HepG2 (cell line): Measurements from ENCODE around the gene LRRC27. TPM values are rescaled to one million over a fixed set of nuclear protein-coding genes. Genes with fewer than 3 reads are reported as not detected.

Experiments used
- ATAC-seq: fragments of 200-7000 bp; cut with Tn5 transposase; 3 replicates; pipeline ENCODE4 v1.9.1; 2020; ENCODE audit warnings: mild to moderate bottlenecking, moderate library complexity
- BruUV-seq: library from RNA; stranded (reverse); fragments of 400-500 nt; replicated peaks from 2 replicates; lab custom pipeline; 2021; lab: Mats Ljungman, UMichigan
- CTCF ChIA-PET: fragments of 300-600 bp; formaldehyde crosslinking; extraction: SDS; loops from one replicate; lab custom pipeline; 2021; ENCODE audit warnings: low total read pairs, inconsistent platforms, low intra/inter-chr PET ratio; lab: Yijun Ruan, JAX
- POLR2A ChIA-PET: fragments of 350-600 bp; sonication (Branson Sonifier 250); formaldehyde crosslinking; loops from one replicate; lab custom pipeline; 2020; ENCODE audit warnings: antibody characterized with exemption, inconsistent platforms; lab: Yijun Ruan, JAX
- DNase-seq: peaks from one replicate; pipeline ENCODE4 v3.0.0-alpha.2; 2015; ENCODE audit warnings: low spot score
- FAIRE-seq: peaks from 3 replicates; lab custom pipeline; 2011; peaks lifted over from hg19 to GRCh38; lab: Jason Lieb, UNC
- H2AFZ ChIP-seq: one replicate; pipeline ENCODE4 v1.6.1; 2011; ENCODE audit warnings: low read length, inconsistent platforms
- H3K27ac ChIP-seq: fragments of 300-600 bp; 3 replicates; pipeline ENCODE4 v1.8.0; 2011; ENCODE audit warnings: mixed run types, mild to moderate bottlenecking, mixed read lengths, low read length, inconsistent platforms; ENCODE audit not compliant: insufficient read depth; ENCODE audit errors: extremely low read length
- H3K27me3 ChIP-seq, 2 experiments: fragments of 200-600 bp in 1 of 2; 2 replicates in 1 of 2; 3 replicates in 1 of 2; pipeline versions ENCODE4 v1.6.0 to v1.8.0; 2011; ENCODE audit warnings: low read length in 2 of 2, mild to moderate bottlenecking in 2 of 2, moderate library complexity in 2 of 2, inconsistent platforms in 1 of 2; ENCODE audit not compliant: insufficient read depth in 2 of 2, control insufficient read depth in 1 of 2
- H3K36me3 ChIP-seq, 2 experiments: fragments of 200-600 bp in 1 of 2; replicated peaks in 1 of 2; 2 replicates in 1 of 2; 3 replicates in 1 of 2; pipeline versions ENCODE4 v1.5.1 to v1.8.0; 2011; ENCODE audit warnings: low read length in 2 of 2, inconsistent platforms in 1 of 2; ENCODE audit not compliant: insufficient read depth in 2 of 2, control insufficient read depth in 1 of 2
- H3K4me1 ChIP-seq: 2 replicates; pipeline ENCODE4 v1.5.1; 2012; ENCODE audit warnings: low read length, inconsistent platforms; ENCODE audit not compliant: insufficient read depth
- H3K4me2 ChIP-seq: 2 replicates; pipeline ENCODE4 v1.6.0; 2011; ENCODE audit warnings: low read depth, low read length, inconsistent platforms
- H3K4me3 ChIP-seq, 3 experiments: fragments of 200-600 bp in 1 of 3; sonication (generic), shearing (Covaris generic) in 1 of 3; replicated peaks in 1 of 3; 2 replicates each; pipeline ENCODE4 v1.5.1; 2011 to 2016; ENCODE audit warnings: low read length in 3 of 3, inconsistent platforms in 2 of 3, low read depth in 2 of 3, mild to moderate bottlenecking in 2 of 3, control low read depth in 1 of 3, mixed read lengths in 1 of 3; ENCODE audit not compliant: insufficient read depth in 1 of 3
- H3K79me2 ChIP-seq: one replicate; pipeline ENCODE4 v1.6.1; 2011; ENCODE audit warnings: low read length, inconsistent platforms; ENCODE audit not compliant: insufficient read depth
- H3K9ac ChIP-seq: 2 replicates; pipeline ENCODE4 v1.6.0; 2011; ENCODE audit warnings: mild to moderate bottlenecking, low read depth, low read length, inconsistent platforms; ENCODE audit not compliant: insufficient read depth
- H3K9me3 ChIP-seq: 2 replicates; pipeline ENCODE4 v1.5.1; 2012; ENCODE audit warnings: mild to moderate bottlenecking, low read length
- H4K20me1 ChIP-seq: 2 replicates; pipeline ENCODE4 v1.6.0; 2011; ENCODE audit warnings: inconsistent platforms, mild to moderate bottlenecking, low read length, moderate library complexity; ENCODE audit not compliant: insufficient read depth
- ZNF263 ChIP-seq: sonication (generic); formaldehyde crosslinking; IDR thresholded peaks from 2 replicates; pipeline ENCODE4 v1.4.0; 2020; ENCODE audit warnings: missing genetic modification reagents
- WGBS: methylation state at CpG from one replicate; pipeline ENCODE4 v1.1.6; 2017; ENCODE audit warnings: low lambda C conversion rate; 5-methylcytosine and 5-hydroxymethylcytosine counted together
- in situ Hi-C: cut with HindIII; loops from 2 replicates; pipeline ENCODE4 v1.10.0; 2017; ENCODE audit warnings: low pct_unique_long_range_greater_than_20kb; ENCODE audit not compliant: extremely low pct_ligation_motif_present
- intact Hi-C: fragments of 100-400 bp; cut with micrococcal nuclease; formaldehyde crosslinking; loops from one replicate; pipeline ENCODE4 v1.10.0; 2022; ENCODE audit not compliant: unreplicated experiment
- polyA plus RNA-seq, 8 experiments: library from polyadenylated mRNA; depleted of rRNA in 3 of 8; stranded (reverse) in 7 of 8; unstranded in 1 of 8; fragments of >200 nt; fragmentation: Illumina TruSeq in 4 of 8; extraction: Trizol in 4 of 8; gene quantifications; 2 replicates each; pipeline versions ENCODE4 v1.2.1 to v1.2.3, GENCODE V29; 2011 to 2016; ENCODE audit warnings: low read depth in 4 of 8, missing spikeins in 1 of 8, mixed read lengths in 1 of 8; ENCODE audit not compliant: insufficient read depth in 1 of 8
- total RNA-seq, 5 experiments: library from RNA; depleted of rRNA; stranded (reverse); fragments of >200 nt; fragmentation: Illumina TruSeq; extraction: Trizol; gene quantifications; 2 replicates each; pipeline ENCODE4 v1.2.3, GENCODE V29; 2016; ENCODE audit warnings: low read depth in 1 of 5
- TF ChIP-seq, protein P1 (sequence below): sonication (generic); formaldehyde crosslinking; IDR thresholded peaks from 2 replicates; pipeline ENCODE4 v1.4.0; 2020; ENCODE audit warnings: mild to moderate bottlenecking, missing genetic modification reagents
- TF ChIP-seq, protein P2 (sequence below): sonication (generic); formaldehyde crosslinking; IDR thresholded peaks from 2 replicates; pipeline ENCODE4 v1.5.0; 2020; ENCODE audit warnings: mild to moderate bottlenecking, missing genetic modification reagents, borderline replicate concordance
- TF ChIP-seq, protein P3 (sequence below): sonication (generic); formaldehyde crosslinking; IDR thresholded peaks from 2 replicates; pipeline ENCODE4 v1.5.1; 2020; ENCODE audit warnings: mild to moderate bottlenecking, missing genetic modification reagents, moderate library complexity
- TF ChIP-seq, protein P4 (sequence below): sonication (generic); formaldehyde crosslinking; IDR thresholded peaks from 2 replicates; pipeline ENCODE4 v1.4.0; 2020; ENCODE audit warnings: missing genetic modification reagents, low read depth, mild to moderate bottlenecking, borderline replicate concordance
- TF ChIP-seq, protein P5 (sequence below): sonication (generic); formaldehyde crosslinking; IDR thresholded peaks from 2 replicates; pipeline ENCODE4 v1.8.1; 2023; ENCODE audit warnings: mild to moderate bottlenecking, inconsistent platforms, moderate library complexity, missing genetic modification reagents, borderline replicate concordance

Gene LRRC27
- total and polyA plus RNA-seq, 2 of the 13 experiments (the other 11 are each of a cell fraction or from before 2014, with no cell fraction given) = 4.2 to 4.6 TPM

DNA sequence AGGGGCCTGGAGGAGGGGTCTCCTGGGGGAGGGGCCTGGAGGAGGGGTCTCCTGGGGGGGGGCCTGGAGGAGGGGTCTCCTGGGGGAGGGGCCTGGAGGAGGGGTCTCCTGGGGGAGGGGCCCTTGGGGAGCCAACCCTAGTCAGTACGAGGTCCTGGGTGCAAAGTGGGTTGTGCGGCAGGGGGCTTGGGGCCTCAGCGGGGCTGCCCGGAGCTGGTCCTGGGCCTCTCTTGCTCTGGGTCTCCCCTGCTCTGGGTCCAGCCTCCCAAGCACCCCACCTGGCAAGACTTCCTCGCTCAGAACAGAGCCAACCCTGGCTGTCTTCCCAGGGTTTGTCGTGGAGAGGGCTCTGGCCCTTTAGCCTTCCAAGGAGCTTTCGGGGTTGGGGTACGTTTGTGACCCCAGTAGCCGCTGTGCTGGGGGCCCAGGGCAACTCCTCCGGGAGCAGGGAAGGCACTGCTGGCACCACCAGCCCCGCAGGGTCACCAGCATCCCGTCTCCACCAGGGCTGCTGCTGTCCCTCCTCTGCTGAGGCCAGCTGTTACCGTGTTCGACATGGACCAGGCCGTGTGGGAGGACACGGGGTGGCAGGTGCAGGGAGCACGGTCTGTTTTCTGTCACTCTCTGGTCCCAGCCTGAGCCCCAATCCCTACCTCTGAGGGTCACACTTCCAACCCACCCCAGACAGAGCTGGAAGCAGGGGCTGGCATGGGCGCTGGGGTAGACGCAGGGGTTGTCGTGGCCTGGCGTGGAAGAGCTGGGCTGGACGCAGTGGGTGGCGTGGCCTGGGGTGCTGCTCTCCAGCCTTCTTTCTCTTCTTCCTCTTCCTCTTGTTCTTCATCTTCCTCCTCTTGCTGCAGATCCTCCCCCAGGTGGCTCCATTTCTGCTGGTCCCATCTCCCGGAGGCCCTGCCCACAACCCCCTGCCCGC lies 87.8 kb downstream of the LRRC27 start:
- Histone ChIP-seq H3K36me3 (no peaks in the 10 kb centered on the region), H3K9ac (no peak overlapping the region), H3K27ac (no peak overlapping the region), H3K4me2 (peak overlapping the region; percentile 85), H3K79me2 (no peaks in the 10 kb centered on the region), H3K27me3 (peaks cover 0 to 2% of the 10 kb centered on the region in 2 experiments; a peak in 1 of 5 replicates), H2AFZ (no peak overlapping the region), H3K4me3 (no peak overlapping the region; a peak in 1 of 6 replicates), H3K4me1 (peaks cover 40% of the 10 kb centered on the region), H3K9me3 (no peaks in the 10 kb centered on the region), H4K20me1 (no peaks in the 10 kb centered on the region)
- DNase-seq = no peak
- in situ Hi-C loops (no loop called here), intact Hi-C loops (no loop called here)
- ChIA-PET CTCF (no interaction called here), POLR2A (interaction anchor here (1.1 kb wide), 1 partner anchor 11 kb away, joined by 3 read pairs; no protein-coding TSS in a partner anchor)
- WGBS = 61% methylated on average over 8 of the region's 25 CpGs
- ATAC-seq = peak; percentile 27
- BruUV-seq = no TSS peak
- TF ChIP-seq, protein P1, sequence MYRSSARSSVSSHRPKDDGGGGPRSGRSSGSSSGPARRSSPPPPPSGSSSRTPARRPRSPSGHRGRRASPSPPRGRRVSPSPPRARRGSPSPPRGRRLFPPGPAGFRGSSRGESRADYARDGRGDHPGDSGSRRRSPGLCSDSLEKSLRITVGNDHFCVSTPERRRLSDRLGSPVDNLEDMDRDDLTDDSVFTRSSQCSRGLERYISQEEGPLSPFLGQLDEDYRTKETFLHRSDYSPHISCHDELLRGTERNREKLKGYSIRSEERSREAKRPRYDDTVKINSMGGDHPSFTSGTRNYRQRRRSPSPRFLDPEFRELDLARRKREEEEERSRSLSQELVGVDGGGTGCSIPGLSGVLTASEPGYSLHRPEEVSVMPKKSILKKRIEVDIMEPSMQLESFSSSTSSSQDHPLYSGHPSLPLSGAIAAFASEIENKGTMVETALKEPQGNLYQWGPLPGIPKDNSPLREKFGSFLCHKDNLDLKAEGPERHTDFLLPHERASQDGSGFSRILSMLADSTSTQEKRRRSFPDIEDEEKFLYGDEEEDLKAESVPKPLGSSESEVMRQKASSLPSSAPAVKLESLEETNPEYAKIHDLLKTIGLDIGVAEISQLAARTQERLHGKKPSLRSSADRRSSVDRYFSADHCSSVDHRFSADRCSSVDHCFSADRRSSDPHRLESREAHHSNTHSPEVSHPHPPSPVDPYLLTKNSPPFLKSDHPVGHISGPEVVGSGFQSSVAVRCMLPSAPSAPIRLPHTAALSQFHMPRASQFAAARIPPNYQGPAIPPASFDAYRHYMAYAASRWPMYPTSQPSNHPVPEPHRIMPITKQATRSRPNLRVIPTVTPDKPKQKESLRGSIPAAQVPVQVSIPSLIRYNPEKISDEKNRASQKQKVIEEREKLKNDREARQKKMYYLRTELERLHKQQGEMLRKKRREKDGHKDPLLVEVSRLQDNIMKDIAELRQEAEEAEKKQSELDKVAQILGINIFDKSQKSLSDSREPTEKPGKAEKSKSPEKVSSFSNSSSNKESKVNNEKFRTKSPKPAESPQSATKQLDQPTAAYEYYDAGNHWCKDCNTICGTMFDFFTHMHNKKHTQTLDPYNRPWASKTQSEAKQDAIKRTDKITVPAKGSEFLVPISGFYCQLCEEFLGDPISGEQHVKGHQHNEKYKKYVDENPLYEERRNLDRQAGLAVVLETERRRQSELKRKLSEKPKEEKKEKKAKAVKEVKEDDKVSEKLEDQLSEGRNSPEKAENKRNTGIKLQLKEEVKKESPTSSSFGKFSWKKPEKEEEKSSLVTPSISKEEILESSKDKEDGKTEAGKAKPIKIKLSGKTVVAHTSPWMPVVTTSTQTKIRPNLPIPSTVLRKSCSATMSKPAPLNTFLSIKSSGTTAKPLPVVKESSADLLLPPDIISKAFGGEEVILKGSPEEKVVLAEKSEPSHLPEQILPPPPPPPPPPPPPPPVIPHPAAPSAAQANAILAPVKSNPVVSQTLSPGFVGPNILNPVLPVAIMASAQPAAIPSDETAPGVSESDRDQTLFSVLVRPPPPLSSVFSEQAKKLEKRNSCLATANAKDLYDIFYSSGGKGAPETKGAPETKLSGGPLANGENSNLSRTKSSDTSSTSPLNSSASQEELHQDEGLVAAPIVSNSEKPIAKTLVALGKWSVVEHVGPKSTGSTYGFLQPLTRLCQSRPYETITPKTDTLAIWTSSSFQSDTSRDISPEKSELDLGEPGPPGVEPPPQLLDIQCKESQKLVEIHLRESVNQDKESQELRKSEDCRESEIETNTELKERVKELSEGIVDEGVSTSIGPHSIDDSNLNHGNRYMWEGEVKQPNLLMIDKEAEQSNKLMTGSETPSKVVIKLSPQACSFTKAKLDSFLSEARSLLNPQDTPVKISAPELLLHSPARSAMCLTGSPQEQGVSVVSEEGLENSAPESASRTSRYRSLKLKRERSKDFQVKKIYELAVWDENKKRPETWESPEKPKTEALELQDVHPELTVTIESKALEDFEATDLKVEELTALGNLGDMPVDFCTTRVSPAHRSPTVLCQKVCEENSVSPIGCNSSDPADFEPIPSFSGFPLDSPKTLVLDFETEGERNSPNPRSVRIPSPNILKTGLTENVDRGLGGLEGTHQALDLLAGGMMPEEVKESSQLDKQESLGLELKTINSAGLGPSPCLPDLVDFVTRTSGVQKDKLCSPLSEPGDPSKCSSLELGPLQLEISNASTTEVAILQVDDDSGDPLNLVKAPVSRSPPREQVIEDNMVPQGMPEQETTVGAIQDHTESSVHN (CRISPR knock-in tag) = no peak
- TF ChIP-seq, protein P2, sequence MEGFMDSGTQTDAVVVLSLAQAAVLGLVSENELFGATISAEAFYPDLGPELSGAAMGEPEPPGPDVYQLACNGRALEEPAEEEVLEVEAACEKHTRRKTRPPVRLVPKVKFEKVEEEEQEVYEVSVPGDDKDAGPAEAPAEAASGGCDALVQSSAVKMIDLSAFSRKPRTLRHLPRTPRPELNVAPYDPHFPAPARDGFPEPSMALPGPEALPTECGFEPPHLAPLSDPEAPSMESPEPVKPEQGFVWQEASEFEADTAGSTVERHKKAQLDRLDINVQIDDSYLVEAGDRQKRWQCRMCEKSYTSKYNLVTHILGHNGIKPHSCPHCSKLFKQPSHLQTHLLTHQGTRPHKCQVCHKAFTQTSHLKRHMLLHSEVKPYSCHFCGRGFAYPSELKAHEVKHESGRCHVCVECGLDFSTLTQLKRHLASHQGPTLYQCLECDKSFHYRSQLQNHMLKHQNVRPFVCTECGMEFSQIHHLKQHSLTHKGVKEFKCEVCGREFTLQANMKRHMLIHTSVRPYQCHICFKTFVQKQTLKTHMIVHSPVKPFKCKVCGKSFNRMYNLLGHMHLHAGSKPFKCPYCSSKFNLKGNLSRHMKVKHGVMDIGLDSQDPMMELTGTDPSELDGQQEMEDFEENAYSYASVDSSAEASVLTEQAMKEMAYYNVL (CRISPR knock-in tag) = 0 out of 2 replicates have a peak, but pooled peaks have one; percentile 10
- TF ChIP-seq, protein P3, sequence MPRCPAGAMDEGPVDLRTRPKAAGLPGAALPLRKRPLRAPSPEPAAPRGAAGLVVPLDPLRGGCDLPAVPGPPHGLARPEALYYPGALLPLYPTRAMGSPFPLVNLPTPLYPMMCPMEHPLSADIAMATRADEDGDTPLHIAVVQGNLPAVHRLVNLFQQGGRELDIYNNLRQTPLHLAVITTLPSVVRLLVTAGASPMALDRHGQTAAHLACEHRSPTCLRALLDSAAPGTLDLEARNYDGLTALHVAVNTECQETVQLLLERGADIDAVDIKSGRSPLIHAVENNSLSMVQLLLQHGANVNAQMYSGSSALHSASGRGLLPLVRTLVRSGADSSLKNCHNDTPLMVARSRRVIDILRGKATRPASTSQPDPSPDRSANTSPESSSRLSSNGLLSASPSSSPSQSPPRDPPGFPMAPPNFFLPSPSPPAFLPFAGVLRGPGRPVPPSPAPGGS (CRISPR knock-in tag) = no peak
- TF ChIP-seq, protein P4, sequence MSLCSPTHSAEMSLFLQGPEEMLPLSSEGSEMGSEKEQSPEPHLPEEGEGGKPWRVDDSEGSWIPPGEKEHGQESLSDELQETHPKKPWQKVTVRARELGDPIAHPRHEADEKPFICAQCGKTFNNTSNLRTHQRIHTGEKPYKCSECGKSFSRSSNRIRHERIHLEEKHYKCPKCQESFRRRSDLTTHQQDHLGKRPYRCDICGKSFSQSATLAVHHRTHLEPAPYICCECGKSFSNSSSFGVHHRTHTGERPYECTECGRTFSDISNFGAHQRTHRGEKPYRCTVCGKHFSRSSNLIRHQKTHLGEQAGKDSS (CRISPR knock-in tag) = no peak
- TF ChIP-seq ZNF263 = peak; percentile 87
- TF ChIP-seq, protein P5, sequence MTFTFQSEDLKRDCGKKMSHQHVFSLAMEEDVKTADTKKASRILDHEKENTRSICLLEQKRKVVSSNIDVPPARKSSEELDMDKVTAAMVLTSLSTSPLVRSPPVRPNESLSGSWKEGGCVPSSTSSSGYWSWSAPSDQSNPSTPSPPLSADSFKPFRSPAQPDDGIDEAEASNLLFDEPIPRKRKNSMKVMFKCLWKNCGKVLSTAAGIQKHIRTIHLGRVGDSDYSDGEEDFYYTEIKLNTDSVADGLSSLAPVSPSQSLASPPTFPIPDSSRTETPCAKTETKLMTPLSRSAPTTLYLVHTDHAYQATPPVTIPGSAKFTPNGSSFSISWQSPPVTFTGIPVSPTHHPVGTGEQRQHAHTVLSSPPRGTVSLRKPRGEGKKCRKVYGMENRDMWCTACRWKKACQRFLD (CRISPR knock-in tag) = no peak
- FAIRE-seq = no peak
